H9 (cell line): Measurements from ENCODE around the gene TNFAIP8L1. TPM values are rescaled to one million over a fixed set of nuclear protein-coding genes. Genes with fewer than 3 reads are reported as not detected.
A peak's percentile ranks its signal among the peaks of the same experiment; 100 is the strongest.

Experiments used
- DNase-seq: peaks from one replicate; pipeline ENCODE4 v3.0.0-alpha.2; 2017
- H2AFZ ChIP-seq: one replicate; pipeline ENCODE4 v1.6.1; 2013; ENCODE audit warnings: mild to moderate bottlenecking, low read length, control low read depth, moderate library complexity
- H2AK5ac ChIP-seq: 2 replicates; pipeline ENCODE4 v1.6.1; 2013; ENCODE audit warnings: low read length, control low read depth, mixed read lengths; ENCODE audit not compliant: insufficient read length
- H2BK120ac ChIP-seq: one replicate; pipeline ENCODE4 v1.6.1; 2013; ENCODE audit warnings: low read depth, mild to moderate bottlenecking, low read length, control low read depth, inconsistent platforms; ENCODE audit not compliant: poor library complexity, severe bottlenecking
- H2BK12ac ChIP-seq: 2 replicates; pipeline ENCODE4 v1.6.1; 2013; ENCODE audit warnings: low read length, control low read depth, mixed read lengths, low read depth; ENCODE audit not compliant: insufficient read length
- H2BK15ac ChIP-seq: 2 replicates; pipeline ENCODE4 v1.6.1; 2013; ENCODE audit warnings: low read depth, low read length, control low read depth
- H2BK20ac ChIP-seq: one replicate; pipeline ENCODE4 v1.6.1; 2013; ENCODE audit warnings: low read depth, mild to moderate bottlenecking, low read length, control low read depth, inconsistent platforms; ENCODE audit not compliant: poor library complexity, severe bottlenecking
- H2BK5ac ChIP-seq: 2 replicates; pipeline ENCODE4 v1.6.1; 2013; ENCODE audit warnings: low read length, control low read depth, mixed read lengths; ENCODE audit not compliant: insufficient read length
- H3K14ac ChIP-seq: 2 replicates; pipeline ENCODE4 v1.6.1; 2013; ENCODE audit warnings: low read length, control low read depth; ENCODE audit not compliant: insufficient read depth
- H3K18ac ChIP-seq: 2 replicates; pipeline ENCODE4 v1.6.1; 2013; ENCODE audit warnings: low read depth, mild to moderate bottlenecking, mixed read lengths, low read length, control low read depth; ENCODE audit not compliant: insufficient read length
- H3K23ac ChIP-seq: 2 replicates; pipeline ENCODE4 v1.6.1; 2013; ENCODE audit warnings: low read length, control low read depth, mixed read lengths, low read depth; ENCODE audit not compliant: insufficient read length
- H3K23me2 ChIP-seq: 2 replicates; pipeline ENCODE4 v1.6.1; 2013; ENCODE audit warnings: low read depth, mild to moderate bottlenecking, mixed read lengths, low read length, control low read depth; ENCODE audit not compliant: insufficient read length, poor library complexity, severe bottlenecking
- H3K27ac ChIP-seq: 2 replicates; pipeline ENCODE4 v1.5.1; 2013; ENCODE audit warnings: low read length, control low read depth, mixed read lengths, low read depth; ENCODE audit not compliant: insufficient read length
- H3K27me3 ChIP-seq: 2 replicates; pipeline ENCODE4 v1.6.1; 2013; ENCODE audit warnings: low read length, control low read depth, inconsistent platforms; ENCODE audit not compliant: insufficient read depth
- H3K4ac ChIP-seq: 2 replicates; pipeline ENCODE4 v1.6.1; 2013; ENCODE audit warnings: low read depth, mild to moderate bottlenecking, control low read depth, inconsistent platforms, low read length, moderate library complexity
- H3K4me1 ChIP-seq: 2 replicates; pipeline ENCODE4 v1.6.1; 2013; ENCODE audit warnings: low read length, control low read depth, inconsistent platforms; ENCODE audit not compliant: insufficient read depth
- H3K4me2 ChIP-seq: 2 replicates; pipeline ENCODE4 v1.6.1; 2013; ENCODE audit warnings: low read length, control low read depth, mixed read lengths; ENCODE audit not compliant: insufficient read length, insufficient read depth
- H3K56ac ChIP-seq: 2 replicates; pipeline ENCODE4 v1.6.1; 2013; ENCODE audit warnings: low read depth, mild to moderate bottlenecking, mixed read lengths, low read length, control low read depth; ENCODE audit not compliant: insufficient read length
- H3K79me1 ChIP-seq: 2 replicates; pipeline ENCODE4 v1.6.1; 2013; ENCODE audit warnings: low read depth, mild to moderate bottlenecking, moderate library complexity, low read length, control low read depth, inconsistent platforms; ENCODE audit not compliant: insufficient read depth, poor library complexity, severe bottlenecking
- H3K79me2 ChIP-seq: 2 replicates; pipeline ENCODE4 v1.6.1; 2013; ENCODE audit warnings: low read length, control low read depth, inconsistent platforms; ENCODE audit not compliant: insufficient read depth
- H3K9ac ChIP-seq: 2 replicates; pipeline ENCODE4 v1.6.1; 2013; ENCODE audit warnings: low read length, control low read depth, mixed read lengths; ENCODE audit not compliant: insufficient read length; ENCODE audit errors: extremely low read depth
- H3K9me3 ChIP-seq: one replicate; pipeline ENCODE4 v1.6.1; 2013; ENCODE audit warnings: low read depth, low read length, inconsistent platforms; ENCODE audit not compliant: control insufficient read depth
- H3T11ph ChIP-seq: one replicate; pipeline ENCODE4 v1.6.1; 2013; ENCODE audit warnings: mild to moderate bottlenecking, low read length, control low read depth, inconsistent platforms
- H4K20me1 ChIP-seq: one replicate; pipeline ENCODE4 v1.6.1; 2013; ENCODE audit not compliant: control insufficient read depth, insufficient read length, insufficient read depth
- H4K5ac ChIP-seq: 2 replicates; pipeline ENCODE4 v1.6.1; 2013; ENCODE audit warnings: low read depth, mild to moderate bottlenecking, mixed read lengths, low read length, control low read depth; ENCODE audit not compliant: insufficient read length
- H4K8ac ChIP-seq: replicated peaks from 2 replicates; pipeline ENCODE4 v1.6.1; 2013; ENCODE audit warnings: low read length, control low read depth, mixed read lengths, low read depth; ENCODE audit not compliant: insufficient read length
- H4K91ac ChIP-seq: 2 replicates; pipeline ENCODE4 v1.6.1; 2013; ENCODE audit warnings: low read depth, mild to moderate bottlenecking, moderate library complexity, mixed read lengths, low read length, control low read depth; ENCODE audit not compliant: insufficient read length
- H3K27ac Mint-ChIP-seq, 3 experiments: 2 replicates in 2 of 3; 3 replicates in 1 of 3; pipeline ENCODE4 v1.8.0; 2020 to 2021; ENCODE audit warnings: mixed read lengths in 3 of 3, mild to moderate bottlenecking in 1 of 3, moderate library complexity in 1 of 3
- H3K27me3 Mint-ChIP-seq: 2 replicates; pipeline ENCODE4 v1.8.0; 2021; ENCODE audit warnings: low read depth, mild to moderate bottlenecking, moderate library complexity, mixed read lengths
- H3K36me3 Mint-ChIP-seq, 3 experiments: 2 replicates in 2 of 3; 3 replicates in 1 of 3; pipeline ENCODE4 v1.8.0; 2020 to 2021; ENCODE audit warnings: low read depth in 3 of 3, mixed read lengths in 3 of 3; ENCODE audit not compliant: insufficient read depth in 1 of 3
- H3K4me1 Mint-ChIP-seq, 2 experiments: 2 replicates each; pipeline ENCODE4 v1.8.0; 2020; ENCODE audit warnings: mixed read lengths in 2 of 2
- H3K4me3 Mint-ChIP-seq, 2 experiments: 2 replicates in 1 of 2; 3 replicates in 1 of 2; pipeline ENCODE4 v1.8.0; 2020 to 2021; ENCODE audit warnings: mild to moderate bottlenecking in 2 of 2, mixed read lengths in 2 of 2, moderate library complexity in 1 of 2
- H3K9me3 Mint-ChIP-seq, 2 experiments: 2 replicates in 1 of 2; 3 replicates in 1 of 2; pipeline ENCODE4 v1.8.0; 2020; ENCODE audit warnings: mild to moderate bottlenecking in 2 of 2, mixed read lengths in 2 of 2, moderate library complexity in 1 of 2
- CTCF ChIP-seq: fragments of 200-600 bp; sonication (generic); conservative IDR thresholded peaks from 3 replicates; pipeline ENCODE4 v1.8.0; 2021; ENCODE audit warnings: antibody characterized with exemption, mild to moderate bottlenecking
- WGBS: extraction: QIAGEN DNeasy Blood & Tissue Kit; methylation state at CpG from one replicate; pipeline ENCODE4 v1.1.7; 2013; ENCODE audit warnings: missing lambda C conversion rate, low lambda C conversion rate, mixed read lengths; ENCODE audit not compliant: insufficient read length; ENCODE audit errors: extremely low coverage; 5-methylcytosine and 5-hydroxymethylcytosine counted together
- total RNA-seq: library from RNA; stranded (reverse); gene quantifications from 2 replicates; pipeline ENCODE4 v1.2.1, GENCODE V29; 2021

Gene TNFAIP8L1
- total RNA-seq, 1 experiment from 2014 or later: 4.2 TPM

GRCh38 chr19:4624733-4625362 lies 14.5 kb upstream of the TNFAIP8L1 start:
- Histone ChIP-seq H4K8ac (no peak overlapping the region), H3K27ac (no peak overlapping the region), H2AFZ (peak overlapping the region; percentile 91), H4K91ac (no peak overlapping the region), H2BK15ac (no peak overlapping the region), H4K5ac (no peak overlapping the region), H3K4me2 (no peak overlapping the region), H3K79me2 (no peaks in the 10 kb centered on the region), H3K56ac (no peak overlapping the region), H3K4ac (no peak overlapping the region), H3T11ph (no peak overlapping the region), H2AK5ac (no peak overlapping the region), H4K20me1 (no peaks in the 10 kb centered on the region), H3K9ac (no peak overlapping the region), H3K14ac (no peak overlapping the region), H2BK20ac (peak overlapping the region; percentile 29), H3K4me1 (no peaks in the 10 kb centered on the region), H2BK12ac (no peak overlapping the region), H2BK5ac (no peak overlapping the region), H3K79me1 (no peaks in the 10 kb centered on the region), H3K23me2 (no peaks in the 10 kb centered on the region), H3K18ac (no peak overlapping the region), H2BK120ac (no peak overlapping the region), H3K27me3 (no peaks in the 10 kb centered on the region), H3K9me3 (no peaks in the 10 kb centered on the region), H3K23ac (no peak overlapping the region)
- peak; percentile 87 for DNase-seq
- Mint-ChIP-seq H3K27ac (peak overlapping the region in 1 of 3 experiments; percentile 15; a peak in 2 of 7 replicates), H3K4me1 (peaks cover 7 to 23% of the 10 kb centered on the region in 2 experiments), H3K4me3 (no peak overlapping the region), H3K27me3 (peaks cover 7% of the 10 kb centered on the region), H3K9me3 (0 out of 5 replicates have a peak, but pooled peaks cover 0 to 3% of the 10 kb centered on the region in 2 experiments), H3K36me3 (no peaks in the 10 kb centered on the region; a peak in 1 of 7 replicates)
- WGBS: no CpG with 5 or more reads among the region's 6 CpGs
- peak; percentile 70 for TF ChIP-seq CTCF
